ENCODE results near the gene MMP28.

The MMP28 gene

DNA sequence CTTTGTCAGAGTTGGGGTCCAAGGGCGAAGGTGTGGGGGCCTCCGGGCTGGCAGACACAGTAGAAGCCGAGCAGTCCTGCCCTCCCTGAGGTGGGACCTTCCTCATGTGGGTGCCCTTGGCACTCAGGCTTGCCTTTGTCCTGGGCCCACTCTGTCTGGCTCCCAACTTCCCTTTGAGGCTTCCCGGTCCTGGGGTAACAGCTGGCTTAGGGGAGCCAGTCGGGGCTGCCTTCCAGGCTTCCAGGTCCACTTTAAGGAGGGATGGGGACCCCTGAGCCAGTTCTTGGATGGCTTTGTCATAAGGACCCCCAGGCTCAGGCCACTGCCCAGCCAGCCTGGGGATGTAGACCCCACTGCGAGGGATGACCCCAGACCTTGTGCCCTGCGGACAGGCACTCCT lies 50.2 kb downstream of the MMP28 start:
- Histone ChIP-seq H3K9me3 (ENCODE audit: control insufficient read depth, low read length) (no peaks in the 10 kb centered on the region), H3K27me3 (ENCODE audit: control insufficient read depth, insufficient read depth, low read length) (peaks cover 55% of the 10 kb centered on the region), H3K4me3 (ENCODE audit: low read length) (no peak overlapping the region), H3K36me3 (ENCODE audit: control insufficient read depth, insufficient read depth, low read length) (no peaks in the 10 kb centered on the region), H3K9ac (ENCODE audit: low read length) (no peak overlapping the region), H3K4me1 (ENCODE audit: control insufficient read depth, insufficient read depth, low read length) (peaks cover 30% of the 10 kb centered on the region)

DNA sequence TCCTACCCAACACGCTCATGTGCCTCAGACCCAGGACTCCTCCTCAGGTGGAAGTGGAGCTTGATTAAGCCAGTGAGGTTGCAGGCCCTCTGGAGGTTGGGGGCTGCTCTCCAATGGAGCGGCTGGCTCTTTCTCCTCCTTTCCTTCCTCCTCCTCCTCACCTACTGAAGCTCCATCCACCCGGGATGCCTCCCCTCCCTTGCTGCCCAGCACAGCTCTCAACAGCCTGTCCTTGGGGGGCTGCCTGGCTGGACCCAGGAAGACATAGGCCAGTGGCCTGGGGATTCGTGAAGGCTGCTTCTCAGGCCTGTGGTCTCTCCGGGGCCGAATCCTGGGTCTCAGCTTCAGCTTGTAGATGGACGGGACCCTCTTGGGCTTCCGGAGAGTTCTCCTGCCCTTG lies 50.6 kb downstream of the MMP28 start:
- Histone ChIP-seq H3K9ac (ENCODE audit: low read length) (no peak overlapping the region), H3K27me3 (ENCODE audit: control insufficient read depth, insufficient read depth, low read length) (peaks cover 55% of the 10 kb centered on the region), H3K4me1 (ENCODE audit: control insufficient read depth, insufficient read depth, low read length) (peaks cover 26% of the 10 kb centered on the region)

DNA sequence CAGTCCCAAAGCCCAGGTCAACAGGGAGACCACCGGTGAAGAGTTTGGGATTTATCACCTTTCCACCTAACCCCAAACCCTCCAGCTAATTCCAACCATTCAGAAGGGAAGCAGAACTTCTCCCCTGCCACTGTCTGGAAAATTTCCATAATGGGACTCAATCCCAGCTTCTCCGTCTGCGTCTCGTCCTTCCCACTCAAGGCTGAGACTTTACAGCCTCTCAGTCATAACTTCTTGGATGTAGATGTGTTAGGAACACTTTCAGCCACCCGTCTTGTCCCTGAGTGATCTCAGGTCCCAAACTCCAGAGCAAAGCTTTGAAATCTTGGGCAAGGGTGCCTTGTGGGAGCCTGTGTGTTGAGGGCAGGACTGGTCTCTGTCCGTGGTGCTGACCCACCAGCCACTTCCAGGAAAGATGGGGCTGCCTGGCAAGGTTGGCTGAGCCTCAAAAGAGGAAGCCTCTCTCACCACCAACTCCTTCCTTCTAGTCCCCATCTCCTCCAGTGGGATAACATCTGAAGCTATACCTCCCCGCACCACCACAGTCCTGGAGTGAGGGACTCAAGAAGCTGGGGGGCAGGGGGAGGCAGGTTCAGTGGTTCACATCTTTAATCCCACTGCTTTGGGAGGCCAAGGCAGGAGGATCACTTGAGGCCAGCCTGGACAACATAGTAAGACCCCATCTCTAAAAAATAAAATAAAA lies 51.7 kb downstream of the MMP28 start:
- Histone ChIP-seq H3K9me3 (ENCODE audit: control insufficient read depth, low read length) (no peaks in the 10 kb centered on the region), H3K4me1 (ENCODE audit: control insufficient read depth, insufficient read depth, low read length) (peaks cover 16% of the 10 kb centered on the region), H3K4me3 (ENCODE audit: low read length) (no peak overlapping the region), H3K36me3 (ENCODE audit: control insufficient read depth, insufficient read depth, low read length) (no peaks in the 10 kb centered on the region), H3K9ac (ENCODE audit: low read length) (no peak overlapping the region), H3K27me3 (ENCODE audit: control insufficient read depth, insufficient read depth, low read length) (peaks cover 49% of the 10 kb centered on the region)

More for the DNA sequence above, 50.6 kb downstream of the MMP28 start:
- Histone ChIP-seq H3K36me3 (ENCODE audit: control insufficient read depth, insufficient read depth, low read length) (no peaks in the 10 kb centered on the region), H3K4me3 (ENCODE audit: low read length) (no peak overlapping the region), H3K9me3 (ENCODE audit: control insufficient read depth, low read length) (no peaks in the 10 kb centered on the region)

DNA sequence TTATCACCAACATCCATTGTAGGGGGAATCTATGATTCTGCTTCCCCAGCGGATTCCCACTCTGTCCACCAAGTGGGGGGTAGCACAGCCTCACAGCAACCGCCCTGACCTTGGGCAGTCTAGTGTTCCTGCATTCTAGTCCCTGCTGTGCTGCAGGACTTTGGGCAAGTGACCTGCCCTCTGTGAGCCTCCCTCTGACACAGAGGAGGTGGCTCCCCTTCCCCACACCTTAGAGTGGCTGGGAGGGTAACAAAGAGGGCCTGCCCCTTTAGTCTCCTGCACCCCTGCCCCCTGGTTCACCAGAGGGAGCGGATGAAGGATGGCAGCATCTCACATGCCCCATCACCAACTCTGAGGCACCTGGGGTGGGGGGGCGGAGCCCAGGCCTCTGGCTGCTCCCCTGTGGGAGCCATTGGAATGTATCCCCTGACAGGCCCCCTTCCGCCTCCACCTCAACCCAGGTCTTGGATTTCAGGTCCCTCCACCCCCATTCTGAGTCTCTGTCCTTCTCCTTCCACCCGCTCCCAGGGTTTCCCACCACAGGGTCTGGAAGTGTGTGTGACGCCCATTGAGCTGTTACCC lies 52.5 kb downstream of the MMP28 start:
- Histone ChIP-seq H3K9ac (ENCODE audit: low read length) (no peak overlapping the region), H3K36me3 (ENCODE audit: control insufficient read depth, insufficient read depth, low read length) (no peaks in the 10 kb centered on the region), H3K27me3 (ENCODE audit: control insufficient read depth, insufficient read depth, low read length) (peaks cover 50% of the 10 kb centered on the region), H3K9me3 (ENCODE audit: control insufficient read depth, low read length) (no peaks in the 10 kb centered on the region), H3K4me1 (ENCODE audit: control insufficient read depth, insufficient read depth, low read length) (peaks cover 8% of the 10 kb centered on the region), H3K4me3 (ENCODE audit: low read length) (no peak overlapping the region)

DNA sequence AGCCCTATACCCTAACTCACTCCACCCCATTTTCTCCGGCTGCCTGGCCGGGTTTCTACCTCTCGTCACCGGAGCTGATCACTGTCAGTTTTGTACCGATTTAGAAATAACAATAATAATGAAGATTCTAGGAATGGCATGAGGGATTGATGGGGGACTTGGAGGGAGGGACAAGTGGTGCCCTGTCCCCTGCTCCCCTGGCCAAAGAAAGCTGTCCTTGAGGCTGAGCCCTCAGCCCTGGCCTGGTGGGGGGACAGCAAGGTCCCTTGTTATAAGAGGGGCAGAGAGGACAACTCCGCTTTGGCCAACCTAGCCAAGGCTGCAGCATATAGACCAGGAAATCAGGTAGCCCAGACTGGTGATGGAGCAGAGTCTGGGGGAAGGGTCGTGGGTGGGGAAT lies 52.9 kb downstream of the MMP28 start:
- Histone ChIP-seq H3K36me3 (ENCODE audit: control insufficient read depth, insufficient read depth, low read length) (no peaks in the 10 kb centered on the region), H3K9ac (ENCODE audit: low read length) (no peak overlapping the region), H3K27me3 (ENCODE audit: control insufficient read depth, insufficient read depth, low read length) (peaks cover 50% of the 10 kb centered on the region), H3K9me3 (ENCODE audit: control insufficient read depth, low read length) (no peaks in the 10 kb centered on the region), H3K4me3 (ENCODE audit: low read length) (no peak overlapping the region), H3K4me1 (ENCODE audit: control insufficient read depth, insufficient read depth, low read length) (peaks cover 3% of the 10 kb centered on the region)

DNA sequence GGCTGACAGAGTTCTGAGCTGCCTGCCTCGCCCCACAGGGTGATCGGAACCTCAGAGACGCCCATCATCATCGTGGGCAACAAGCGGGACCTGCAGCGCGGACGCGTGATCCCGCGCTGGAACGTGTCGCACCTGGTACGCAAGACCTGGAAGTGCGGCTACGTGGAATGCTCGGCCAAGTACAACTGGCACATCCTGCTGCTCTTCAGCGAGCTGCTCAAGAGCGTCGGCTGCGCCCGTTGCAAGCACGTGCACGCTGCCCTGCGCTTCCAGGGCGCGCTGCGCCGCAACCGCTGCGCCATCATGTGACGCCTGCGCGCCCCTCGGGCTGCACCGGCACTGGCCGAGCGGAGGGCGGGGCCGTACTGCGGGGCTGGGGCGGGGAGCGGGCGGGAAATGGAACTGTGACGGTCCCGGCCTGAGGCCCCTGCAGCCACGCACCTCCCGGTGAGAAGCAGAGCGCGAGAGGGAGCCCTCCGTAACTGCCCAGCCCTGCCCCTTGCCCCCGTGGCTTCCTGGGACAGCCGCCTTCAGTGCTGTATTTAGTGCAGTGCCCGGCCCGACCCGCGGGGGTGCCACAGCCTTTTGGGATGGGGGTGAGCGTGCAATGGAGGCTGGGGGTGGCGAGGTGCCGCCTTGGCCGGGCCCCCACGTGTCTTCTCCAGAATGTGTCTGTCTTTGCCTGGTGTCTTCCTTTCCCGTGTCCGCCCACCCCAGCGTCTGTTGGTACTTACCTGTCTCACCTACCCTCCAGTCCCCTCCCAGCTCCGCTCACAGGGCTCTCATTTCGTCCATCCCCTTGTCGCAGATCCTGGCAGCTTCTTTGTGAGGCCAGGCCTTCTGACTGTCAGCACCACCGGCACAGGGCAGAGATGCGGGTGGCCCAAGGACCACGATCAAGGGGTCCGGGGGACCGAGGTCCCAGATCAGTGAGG lies 54.2 kb downstream of the MMP28 start:
- Histone ChIP-seq H3K9ac (ENCODE audit: low read length) (no peak overlapping the region), H3K27me3 (ENCODE audit: control insufficient read depth, insufficient read depth, low read length) (peaks cover 45% of the 10 kb centered on the region), H3K9me3 (ENCODE audit: control insufficient read depth, low read length) (no peaks in the 10 kb centered on the region), H3K4me1 (ENCODE audit: control insufficient read depth, insufficient read depth, low read length) (no peaks in the 10 kb centered on the region), H3K36me3 (ENCODE audit: control insufficient read depth, insufficient read depth, low read length) (no peaks in the 10 kb centered on the region), H3K4me3 (ENCODE audit: low read length) (no peak overlapping the region)

DNA sequence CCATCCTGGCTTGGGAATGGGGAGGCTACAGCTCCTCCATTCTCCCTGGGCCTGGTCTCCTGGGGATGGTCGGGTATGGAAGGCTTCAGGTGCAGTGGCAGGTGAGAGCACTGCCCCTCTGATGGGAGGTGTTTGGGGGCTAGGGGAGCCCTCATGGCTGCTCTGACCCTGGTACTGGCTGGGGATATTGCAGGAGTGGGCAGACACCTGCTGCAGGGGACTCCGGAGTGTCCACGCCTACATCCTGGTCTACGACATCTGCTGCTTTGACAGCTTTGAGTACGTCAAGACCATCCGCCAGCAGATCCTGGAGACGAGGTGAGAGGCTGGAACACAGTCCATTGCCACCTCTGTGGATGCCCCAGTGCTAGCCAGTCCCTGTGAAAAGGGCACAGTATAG lies 55.2 kb downstream of the MMP28 start:
- H3K9me3 ChIP-seq (ENCODE audit: control insufficient read depth, low read length), result no peaks in the 10 kb centered on the region
- peaks cover 45% of the 10 kb centered on the region for H3K27me3 ChIP-seq (ENCODE audit: control insufficient read depth, insufficient read depth, low read length)
- H3K9ac ChIP-seq (ENCODE audit: low read length), result no peak overlapping the region
- no peak overlapping the region for H3K4me3 ChIP-seq (ENCODE audit: low read length)
- no peaks in the 10 kb centered on the region for H3K36me3 ChIP-seq (ENCODE audit: control insufficient read depth, insufficient read depth, low read length)
- no peaks in the 10 kb centered on the region for H3K4me1 ChIP-seq (ENCODE audit: control insufficient read depth, insufficient read depth, low read length)

DNA sequence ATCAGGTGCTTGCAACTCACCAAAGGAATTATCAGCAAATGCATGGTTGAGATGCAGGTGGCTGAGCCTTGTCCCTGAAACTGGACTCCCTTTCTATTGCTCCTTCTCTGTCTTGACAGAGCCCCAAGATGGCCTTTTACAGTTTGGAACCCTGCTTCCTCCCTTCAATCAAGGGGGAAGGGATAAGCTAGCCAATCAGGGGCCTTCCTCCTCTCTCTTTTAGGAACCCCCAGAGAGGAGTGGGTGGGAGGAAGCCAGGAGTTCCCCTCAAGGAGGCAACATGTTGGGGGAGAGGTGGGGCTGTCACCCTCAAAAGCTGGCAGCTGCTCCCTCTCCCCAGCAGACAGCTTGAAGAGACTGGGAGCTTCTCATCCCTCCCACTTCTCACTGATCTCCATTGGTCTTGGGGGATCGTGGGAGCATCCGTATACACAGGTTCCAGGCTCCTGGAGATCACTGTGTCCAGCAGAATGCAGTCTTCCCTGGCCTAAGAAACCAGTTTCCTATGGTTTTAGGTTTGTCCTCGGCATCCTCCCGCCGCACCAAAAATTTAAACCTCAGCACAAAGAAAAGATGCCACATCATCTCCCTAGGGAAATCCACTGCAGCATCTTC lies 56.8 kb downstream of the MMP28 start:
- Histone ChIP-seq H3K4me1 (ENCODE audit: control insufficient read depth, insufficient read depth, low read length) (no peaks in the 10 kb centered on the region), H3K27me3 (ENCODE audit: control insufficient read depth, insufficient read depth, low read length) (peaks cover 44% of the 10 kb centered on the region), H3K9ac (ENCODE audit: low read length) (no peak overlapping the region), H3K36me3 (ENCODE audit: control insufficient read depth, insufficient read depth, low read length) (no peaks in the 10 kb centered on the region), H3K4me3 (ENCODE audit: low read length) (no peak overlapping the region), H3K9me3 (ENCODE audit: control insufficient read depth, low read length) (no peaks in the 10 kb centered on the region)

DNA sequence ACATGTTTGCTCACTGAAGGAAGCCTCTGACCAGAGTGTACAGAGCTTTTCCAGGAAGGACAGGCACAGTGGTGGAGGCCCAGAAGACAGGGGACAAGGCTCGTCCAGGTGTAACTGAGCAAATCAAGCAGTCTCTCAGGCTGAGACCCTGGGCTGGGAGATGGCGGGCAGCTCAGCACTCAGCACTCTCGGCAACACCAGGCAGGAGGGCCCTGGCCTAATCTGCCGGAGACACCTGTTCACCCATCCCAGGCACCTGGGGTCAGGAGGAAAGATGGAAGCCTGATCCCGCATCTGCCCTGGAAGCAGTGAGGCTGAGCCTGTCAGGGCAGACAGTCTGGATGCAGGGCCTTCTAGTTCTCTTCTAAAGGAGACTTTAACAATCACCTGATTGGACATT lies 59.2 kb downstream of the MMP28 start:
- peaks cover 27% of the 10 kb centered on the region for H3K27me3 ChIP-seq (ENCODE audit: control insufficient read depth, insufficient read depth, low read length)
- no peak overlapping the region for H3K9ac ChIP-seq (ENCODE audit: low read length)
- H3K4me3 ChIP-seq (ENCODE audit: low read length), result no peak overlapping the region
- peaks cover 2% of the 10 kb centered on the region for H3K4me1 ChIP-seq (ENCODE audit: control insufficient read depth, insufficient read depth, low read length)
- no peaks in the 10 kb centered on the region for H3K9me3 ChIP-seq (ENCODE audit: control insufficient read depth, low read length)
- H3K36me3 ChIP-seq (ENCODE audit: control insufficient read depth, insufficient read depth, low read length), result no peaks in the 10 kb centered on the region

DNA sequence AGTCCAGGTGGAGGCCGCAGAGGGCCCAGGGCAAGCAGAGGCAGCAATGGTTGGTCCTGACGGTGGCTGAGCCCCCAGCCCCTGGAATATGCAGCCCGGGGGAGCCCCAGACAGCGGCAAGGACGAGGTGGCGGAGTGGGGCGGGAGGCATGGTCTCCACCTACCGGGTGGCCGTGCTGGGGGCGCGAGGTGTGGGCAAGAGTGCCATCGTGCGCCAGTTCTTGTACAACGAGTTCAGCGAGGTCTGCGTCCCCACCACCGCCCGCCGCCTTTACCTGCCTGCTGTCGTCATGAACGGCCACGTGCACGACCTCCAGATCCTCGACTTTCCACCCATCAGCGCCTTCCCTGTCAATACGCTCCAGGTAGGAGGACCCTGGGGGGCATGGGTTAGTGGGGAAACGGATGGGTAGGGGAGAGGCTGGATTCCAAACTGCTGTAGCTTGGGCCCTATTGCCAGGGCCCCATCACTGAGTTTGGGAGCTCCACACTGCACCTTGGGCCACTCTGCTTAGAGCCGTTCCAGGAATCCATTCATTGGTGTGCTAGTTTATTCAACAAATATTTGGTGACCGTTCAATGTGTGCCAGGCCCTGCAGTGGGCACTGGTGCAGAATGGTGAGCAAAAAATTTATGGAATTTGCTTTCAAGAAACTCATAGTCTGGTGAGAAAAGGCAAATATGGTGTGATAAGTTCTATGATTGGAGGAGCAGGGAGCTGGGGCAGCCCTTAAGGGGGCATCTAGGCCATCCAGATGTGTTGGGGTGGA lies 60.2 kb downstream of the MMP28 start:
- H3K4me3 ChIP-seq (ENCODE audit: low read length), result no peak overlapping the region

DNA sequence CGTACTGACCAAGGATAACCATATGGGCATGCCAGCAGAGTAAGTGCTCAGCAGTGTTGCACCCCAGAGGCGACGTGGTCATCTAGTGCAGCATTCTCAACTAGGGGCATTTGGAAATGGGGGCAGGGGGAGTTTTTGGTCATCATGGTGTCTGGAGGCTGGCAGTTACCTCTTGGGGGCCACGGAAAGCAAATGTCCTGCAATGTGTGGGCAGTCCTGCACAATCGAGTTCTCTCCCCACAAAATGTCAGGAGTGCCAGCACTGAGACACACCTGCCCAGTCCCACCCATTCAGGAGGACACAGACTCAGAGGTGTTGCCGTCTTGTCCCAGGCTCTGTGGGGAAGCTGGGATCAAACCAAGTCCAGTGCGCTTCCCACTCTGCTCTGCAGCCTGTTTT lies 61.0 kb downstream of the MMP28 start:
- H3K27me3 ChIP-seq (ENCODE audit: control insufficient read depth, insufficient read depth, low read length), result peaks cover 9% of the 10 kb centered on the region
- no peaks in the 10 kb centered on the region for H3K36me3 ChIP-seq (ENCODE audit: control insufficient read depth, insufficient read depth, low read length)
- H3K4me1 ChIP-seq (ENCODE audit: control insufficient read depth, insufficient read depth, low read length), result peaks cover 7% of the 10 kb centered on the region
- no peak overlapping the region for H3K4me3 ChIP-seq (ENCODE audit: low read length)
- no peak overlapping the region for H3K9ac ChIP-seq (ENCODE audit: low read length)
- no peaks in the 10 kb centered on the region for H3K9me3 ChIP-seq (ENCODE audit: control insufficient read depth, low read length)

More for the DNA sequence above, 60.2 kb downstream of the MMP28 start:
- Histone ChIP-seq H3K36me3 (ENCODE audit: control insufficient read depth, insufficient read depth, low read length) (no peaks in the 10 kb centered on the region), H3K9me3 (ENCODE audit: control insufficient read depth, low read length) (no peaks in the 10 kb centered on the region), H3K4me1 (ENCODE audit: control insufficient read depth, insufficient read depth, low read length) (peaks cover 7% of the 10 kb centered on the region), H3K9ac (ENCODE audit: low read length) (no peak overlapping the region), H3K27me3 (ENCODE audit: control insufficient read depth, insufficient read depth, low read length) (peaks cover 17% of the 10 kb centered on the region)
